Stimulated activated CD8-positive, alpha-beta memory T cell treated with anti-CD3 and anti-CD28 coated beads, Interleukin-4, amount 100 ng/mL, for 1 hour (primary cell): ENCODE data around the gene KMT2E.
"Not testable (repeated sequence)": the region's sequence is repeated elsewhere in the genome, so short reads cannot be mapped to it uniquely, and the experiment has no call there.

Source experiments
- DNase-seq, 2 donors: peaks; one replicate each; pipeline ENCODE4 v3.0.0-alpha.2; 2020; ENCODE audit warnings: low read depth in 2 of 2, low spot score in 1 of 2

The KMT2E gene

GRCh38 chr7:105022458-105022857 is 8.5 kb downstream of the KMT2E start:
- DNase-seq = no peak

- no peak for DNase-seq
These were observed 10.7 kb downstream of the KMT2E start for GRCh38 chr7:105024734-105025133.

- no peak for DNase-seq
These were observed 12.7 kb downstream of the KMT2E start for GRCh38 chr7:105026750-105027149.

GRCh38 chr7:105027176-105027853 is 13.3 kb downstream of the KMT2E start:
- DNase-seq = no peak

GRCh38 chr7:105028004-105028403 is 14.0 kb downstream of the KMT2E start:
- DNase-seq = no peak

- not testable (repeated sequence) for DNase-seq
These were observed 14.9 kb downstream of the KMT2E start for GRCh38 chr7:105028941-105029340.

- no peak for DNase-seq
These were observed 16.4 kb downstream of the KMT2E start for GRCh38 chr7:105030447-105030846.

- DNase-seq = no peak
These were observed 18.7 kb downstream of the KMT2E start for GRCh38 chr7:105032553-105033214.

GRCh38 chr7:105035349-105035748 is 21.3 kb downstream of the KMT2E start:
- DNase-seq = no peak

GRCh38 chr7:105036217-105037168 is 22.5 kb downstream of the KMT2E start:
- DNase-seq = no peak

- DNase-seq = no peak
These were observed 23.3 kb downstream of the KMT2E start for GRCh38 chr7:105037319-105037718.

- DNase-seq = no peak
These were observed 30.6 kb downstream of the KMT2E start for GRCh38 chr7:105044449-105045070.

GRCh38 chr7:105046414-105046813 is 32.4 kb downstream of the KMT2E start:
- DNase-seq = no peak

- no peak for DNase-seq
These were observed 33.9 kb downstream of the KMT2E start for GRCh38 chr7:105047932-105048331.

- DNase-seq = no peak
These were observed 36.5 kb downstream of the KMT2E start for GRCh38 chr7:105050493-105050892.

GRCh38 chr7:105050899-105051298 is 36.9 kb downstream of the KMT2E start:
- DNase-seq = not testable (repeated sequence)

- no peak for DNase-seq
These were observed 41.1 kb downstream of the KMT2E start for GRCh38 chr7:105055084-105055483.

- DNase-seq = no peak
These were observed 41.6 kb downstream of the KMT2E start for GRCh38 chr7:105055621-105056020.

- no peak for DNase-seq
These were observed 43.5 kb downstream of the KMT2E start for GRCh38 chr7:105057472-105057871.

- DNase-seq = no peak
These were observed 46.4 kb downstream of the KMT2E start for GRCh38 chr7:105060437-105060836.

GRCh38 chr7:105060923-105061322 is 46.9 kb downstream of the KMT2E start:
- no peak for DNase-seq
